Measurements from ENCODE around the gene RGS17.

Gene RGS17

DNA sequence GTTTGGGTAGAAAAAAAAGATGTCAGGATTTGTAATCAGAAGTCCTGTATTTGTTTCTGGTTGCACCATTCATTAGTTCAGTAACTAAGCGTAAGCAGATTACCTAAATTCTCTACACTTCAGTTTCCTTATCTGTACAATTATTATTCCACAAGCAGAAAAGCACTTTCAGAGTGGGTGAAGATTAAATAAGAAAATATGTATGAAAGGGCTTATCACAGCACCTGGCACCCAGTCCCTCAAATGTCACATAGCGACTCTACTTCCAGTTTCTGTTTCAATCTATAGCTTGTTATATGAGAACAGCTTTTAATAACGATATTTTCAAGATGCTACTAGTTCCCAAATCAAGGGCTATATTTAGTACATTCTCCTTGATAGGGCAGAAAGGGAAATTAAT, 31.4 kb downstream of the RGS17 start:
- Histone ChIP-seq H3K36me3 (ENCODE audit: insufficient read depth, low read length) (no peaks in the 10 kb centered on the region), H3K4me2 (ENCODE audit: low read depth, low read length, poor library complexity, severe bottlenecking) (no peak overlapping the region)

DNA sequence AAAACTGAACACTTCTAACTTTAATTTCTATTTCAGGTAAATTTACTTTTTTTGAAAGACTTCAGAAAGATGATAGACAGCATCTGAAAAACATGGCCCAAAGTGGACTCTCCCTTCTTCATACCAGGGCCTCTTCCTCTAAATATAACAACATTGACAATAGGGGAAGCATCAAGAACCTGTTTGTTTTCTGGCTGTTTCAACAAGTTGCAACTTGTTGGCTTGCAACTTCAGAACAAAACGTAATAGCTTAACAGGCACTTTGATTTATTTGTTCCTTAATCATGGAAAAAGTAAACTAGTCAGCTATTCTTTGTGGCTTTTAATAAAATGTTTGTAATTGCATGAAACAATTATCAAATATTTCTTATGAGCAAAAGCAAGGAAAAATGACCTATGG, 34.3 kb downstream of the RGS17 start:
- H3K4me3 ChIP-seq (ENCODE audit: low read length, poor library complexity, severe bottlenecking) = no peak overlapping the region

More for the DNA sequence above, 31.4 kb downstream of the RGS17 start:
- Histone ChIP-seq H4K20me1 (ENCODE audit: insufficient read depth, low read length, poor library complexity, severe bottlenecking) (no peaks in the 10 kb centered on the region), H3K9me2 (replicated peaks; ENCODE audit: low read depth, low read length) (no peaks in the 10 kb centered on the region), H2AFZ (ENCODE audit: low read length) (no peak overlapping the region), H3K9ac (ENCODE audit: low read depth, low read length, poor library complexity, severe bottlenecking) (no peak overlapping the region), H3F3A (ENCODE audit: low read depth) (no peaks in the 10 kb centered on the region), H3K4me3 (ENCODE audit: low read length, poor library complexity, severe bottlenecking) (no peak overlapping the region), H3K27me3 (ENCODE audit: insufficient read depth, low read length, poor library complexity, severe bottlenecking) (no peaks in the 10 kb centered on the region), H3K79me2 (ENCODE audit: insufficient read depth, low read length) (no peaks in the 10 kb centered on the region), H3K4me1 (ENCODE audit: insufficient read depth, low read length, poor library complexity, severe bottlenecking) (no peaks in the 10 kb centered on the region), H3K9me3 (ENCODE audit: insufficient read depth, low read depth, low read length) (no peaks in the 10 kb centered on the region)
- TF ChIP-seq EZH2phosphoT487 (IDR thresholded peaks at IDR 0.05; ENCODE audit: borderline replicate concordance) (no peak), CTCF (conservative IDR thresholded peaks at IDR 0.05; ENCODE audit: low read length) (no peak)

GRCh38 chr6:153096031-153096430, 35.1 kb downstream of the RGS17 start:
- Histone ChIP-seq H3K4me2 (ENCODE audit: low read depth, low read length, poor library complexity, severe bottlenecking) (no peak overlapping the region), H2AFZ (ENCODE audit: low read length) (no peak overlapping the region), H3K4me1 (ENCODE audit: insufficient read depth, low read length, poor library complexity, severe bottlenecking) (no peaks in the 10 kb centered on the region), H3K4me3 (ENCODE audit: low read length, poor library complexity, severe bottlenecking) (no peak overlapping the region), H3K27me3 (ENCODE audit: insufficient read depth, low read length, poor library complexity, severe bottlenecking) (no peaks in the 10 kb centered on the region), H3K9me3 (ENCODE audit: insufficient read depth, low read depth, low read length) (no peaks in the 10 kb centered on the region), H4K20me1 (ENCODE audit: insufficient read depth, low read length, poor library complexity, severe bottlenecking) (no peaks in the 10 kb centered on the region), H3K9ac (ENCODE audit: low read depth, low read length, poor library complexity, severe bottlenecking) (no peak overlapping the region), H3K36me3 (ENCODE audit: insufficient read depth, low read length) (no peaks in the 10 kb centered on the region), H3K79me2 (ENCODE audit: insufficient read depth, low read length) (no peaks in the 10 kb centered on the region), H3K9me2 (replicated peaks; ENCODE audit: low read depth, low read length) (no peaks in the 10 kb centered on the region), H3F3A (ENCODE audit: low read depth) (no peaks in the 10 kb centered on the region)
- no peak for TF ChIP-seq EZH2phosphoT487 (IDR thresholded peaks at IDR 0.05; ENCODE audit: borderline replicate concordance)
- TF ChIP-seq CTCF (conservative IDR thresholded peaks at IDR 0.05; ENCODE audit: low read length) = no peak

More for the DNA sequence above, 34.3 kb downstream of the RGS17 start:
- Histone ChIP-seq H3K9ac (ENCODE audit: low read depth, low read length, poor library complexity, severe bottlenecking) (no peak overlapping the region), H3K79me2 (ENCODE audit: insufficient read depth, low read length) (no peaks in the 10 kb centered on the region), H3K4me1 (ENCODE audit: insufficient read depth, low read length, poor library complexity, severe bottlenecking) (no peaks in the 10 kb centered on the region), H3F3A (ENCODE audit: low read depth) (no peaks in the 10 kb centered on the region), H3K27me3 (ENCODE audit: insufficient read depth, low read length, poor library complexity, severe bottlenecking) (no peaks in the 10 kb centered on the region), H3K4me2 (ENCODE audit: low read depth, low read length, poor library complexity, severe bottlenecking) (no peak overlapping the region), H3K9me2 (replicated peaks; ENCODE audit: low read depth, low read length) (no peaks in the 10 kb centered on the region), H2AFZ (ENCODE audit: low read length) (no peak overlapping the region), H3K36me3 (ENCODE audit: insufficient read depth, low read length) (no peaks in the 10 kb centered on the region), H4K20me1 (ENCODE audit: insufficient read depth, low read length, poor library complexity, severe bottlenecking) (no peaks in the 10 kb centered on the region), H3K9me3 (ENCODE audit: insufficient read depth, low read depth, low read length) (no peaks in the 10 kb centered on the region)
- TF ChIP-seq CTCF (conservative IDR thresholded peaks at IDR 0.05; ENCODE audit: low read length) (no peak), EZH2phosphoT487 (IDR thresholded peaks at IDR 0.05; ENCODE audit: borderline replicate concordance) (no peak)
